NCI-H82 treated with DMSO at 0.1 percent for 48 hours (cell line): ENCODE measurements around the gene CACNA1C.

ENCODE experiments used
- DNase-seq: peaks from one replicate; lab custom pipeline; 2025; ENCODE audit not compliant: unreplicated experiment; lab: John Stamatoyannopoulos, UW

CACNA1C gene

DNA sequence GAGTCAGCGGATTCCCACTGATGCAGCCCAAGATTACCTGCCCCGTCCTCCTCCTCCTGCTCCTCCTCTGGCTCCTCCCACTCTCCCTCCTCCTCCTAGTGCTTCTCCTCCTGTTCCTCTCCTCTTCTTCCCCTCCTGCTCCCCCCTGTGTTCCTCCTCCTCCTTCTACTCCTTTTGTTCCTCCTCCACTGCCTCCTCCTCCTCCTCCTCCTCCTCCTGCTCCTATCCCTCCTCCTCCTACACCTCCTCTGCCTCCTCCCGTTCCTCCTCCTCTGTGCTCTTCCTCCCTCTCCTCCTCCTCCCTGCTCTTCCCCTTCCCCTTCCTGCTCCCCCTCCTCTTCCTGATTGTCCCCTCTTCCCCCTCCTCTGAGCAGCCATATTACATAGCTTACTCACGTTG, 141.3 kb downstream of the CACNA1C start:
- no peak for DNase-seq

DNA sequence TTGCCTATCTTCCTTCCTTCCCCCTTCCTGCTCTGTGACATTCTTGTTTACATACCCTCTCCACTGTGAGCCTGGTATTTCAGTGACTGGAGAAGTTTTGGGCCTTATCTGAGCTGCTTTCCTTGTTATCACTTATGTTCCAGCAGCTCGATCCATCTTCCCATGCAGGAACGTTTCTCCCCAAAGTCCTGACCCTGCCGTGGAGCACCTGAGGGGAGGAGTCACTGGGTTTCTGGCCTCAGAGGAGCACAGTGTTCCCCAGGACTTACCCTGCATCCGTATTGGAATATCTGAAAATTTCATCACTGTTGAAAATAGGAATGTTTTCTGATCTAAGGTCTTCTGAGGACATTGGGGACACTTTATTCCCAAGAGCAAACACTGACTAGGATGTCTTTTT, 141.8 kb downstream of the CACNA1C start:
- DNase-seq, result no peak

DNA sequence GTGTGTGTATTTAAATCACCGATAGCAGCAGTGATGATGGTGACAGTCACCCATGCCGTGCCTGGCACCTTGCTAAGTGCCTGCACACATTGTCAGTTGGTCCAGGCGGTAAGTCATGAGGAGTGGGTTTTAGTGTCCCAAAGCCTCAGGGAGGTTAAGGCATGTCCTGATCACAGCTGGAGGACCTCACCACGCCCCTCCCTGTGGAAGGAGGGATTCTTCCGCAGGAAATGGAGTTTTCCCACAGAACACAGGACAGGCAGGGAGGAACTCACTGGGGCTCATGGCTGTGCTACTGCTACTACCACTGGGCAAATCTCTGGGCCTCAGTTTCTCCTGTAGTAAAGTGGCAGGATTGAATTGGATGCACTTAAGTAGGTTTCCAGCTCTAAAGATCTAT, 142.3 kb downstream of the CACNA1C start:
- no peak for DNase-seq

DNA sequence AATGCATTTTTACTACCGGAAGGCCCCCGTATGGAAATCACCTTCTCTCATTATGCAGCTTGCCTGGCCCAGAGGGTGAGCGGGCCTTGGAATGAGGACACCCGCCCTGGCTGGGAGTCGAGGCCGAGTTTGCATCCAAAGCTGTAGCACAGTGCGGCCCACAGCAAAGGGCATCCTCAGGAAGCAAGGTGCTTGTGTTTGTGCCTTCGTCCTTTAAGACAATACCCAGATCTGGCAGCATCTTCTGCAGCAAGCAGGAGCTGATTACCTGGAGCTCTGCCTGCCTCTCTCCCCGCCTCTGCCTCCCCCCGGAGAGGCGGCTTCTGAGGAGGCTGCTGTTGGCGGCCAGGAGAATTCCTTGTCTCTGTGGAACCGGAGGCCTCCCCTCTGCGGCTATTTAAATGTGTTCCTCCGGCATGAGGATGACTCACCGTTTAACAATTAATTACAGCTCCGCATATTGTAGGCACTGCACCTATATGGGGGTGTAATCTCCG, 145.3 kb downstream of the CACNA1C start:
- no peak for DNase-seq

DNA sequence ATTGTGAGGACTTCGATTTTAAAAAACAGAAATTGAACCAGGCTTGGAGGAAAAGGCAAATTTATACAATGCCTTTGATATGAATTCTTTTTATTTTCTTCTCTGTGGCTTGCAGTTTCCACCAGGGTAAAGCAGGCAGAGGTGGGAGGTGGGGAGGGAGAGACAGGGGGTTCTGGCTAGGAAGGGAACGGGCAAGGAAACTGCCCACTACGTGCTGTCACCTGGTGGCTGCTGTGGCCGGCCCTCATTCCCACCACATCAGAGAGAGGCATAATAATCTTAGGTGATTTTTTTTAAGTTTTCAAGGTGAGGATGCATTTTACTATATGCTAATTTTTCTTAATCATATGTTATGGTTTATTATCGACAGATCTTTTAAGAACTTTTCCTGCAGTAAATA, 145.8 kb downstream of the CACNA1C start:
- no peak for DNase-seq

DNA sequence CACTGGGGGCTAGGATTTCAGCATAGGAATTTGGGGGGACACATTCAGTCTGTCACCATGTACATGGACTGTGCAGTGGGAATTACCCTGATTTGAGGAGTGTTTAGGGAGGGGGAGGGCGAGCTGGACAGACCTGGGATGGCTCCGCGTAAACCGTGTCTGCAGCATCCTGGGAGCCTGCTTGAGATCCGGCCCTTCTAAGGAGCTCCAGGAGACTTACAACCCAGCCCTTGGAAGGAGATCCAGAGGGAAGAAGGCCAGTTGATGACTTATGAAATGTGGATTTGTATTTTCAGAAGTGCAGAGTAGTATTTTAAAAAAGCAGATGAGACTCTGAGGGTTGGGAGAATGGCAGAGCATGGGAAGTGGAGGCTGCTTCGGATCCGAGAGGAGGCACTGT, 153.2 kb downstream of the CACNA1C start:
- DNase-seq, result no peak

DNA sequence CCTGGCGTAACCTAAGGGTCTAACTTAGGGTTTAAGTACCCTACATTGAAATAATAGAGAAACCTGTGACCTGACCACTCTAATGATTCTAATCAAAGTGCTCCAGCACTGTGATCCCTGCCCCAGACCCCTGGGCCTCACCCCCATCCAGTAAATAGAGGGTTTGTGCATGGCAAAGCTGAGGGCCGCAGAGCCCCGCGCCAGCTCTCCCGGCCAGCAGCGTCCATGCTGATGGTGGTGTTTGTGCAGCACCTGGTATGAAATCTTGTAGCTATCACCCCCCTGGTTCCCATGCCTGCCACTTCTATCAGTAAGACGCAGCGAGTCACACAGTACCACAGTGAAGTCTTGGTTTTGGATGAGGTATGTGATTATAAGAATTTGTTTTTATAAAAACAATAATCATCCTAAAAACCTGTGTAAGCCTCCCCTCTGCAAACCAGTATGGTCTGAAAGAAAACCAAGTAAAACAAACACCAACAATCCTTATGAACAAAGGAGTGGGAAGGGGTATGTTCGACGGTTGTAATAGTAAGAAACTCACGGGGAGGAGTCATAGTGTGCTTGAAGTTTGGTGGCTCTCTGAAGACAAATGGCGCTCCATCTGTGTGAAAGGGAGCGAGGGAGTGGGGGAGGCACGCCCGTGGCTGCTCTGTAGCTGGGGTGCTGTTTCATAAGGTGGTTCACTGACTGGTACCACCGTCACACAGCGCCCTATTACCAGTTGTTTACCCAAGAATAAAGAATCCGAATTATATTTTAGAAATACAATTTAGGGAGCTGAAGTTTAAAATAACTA, 156.2 kb downstream of the CACNA1C start:
- no peak for DNase-seq

DNA sequence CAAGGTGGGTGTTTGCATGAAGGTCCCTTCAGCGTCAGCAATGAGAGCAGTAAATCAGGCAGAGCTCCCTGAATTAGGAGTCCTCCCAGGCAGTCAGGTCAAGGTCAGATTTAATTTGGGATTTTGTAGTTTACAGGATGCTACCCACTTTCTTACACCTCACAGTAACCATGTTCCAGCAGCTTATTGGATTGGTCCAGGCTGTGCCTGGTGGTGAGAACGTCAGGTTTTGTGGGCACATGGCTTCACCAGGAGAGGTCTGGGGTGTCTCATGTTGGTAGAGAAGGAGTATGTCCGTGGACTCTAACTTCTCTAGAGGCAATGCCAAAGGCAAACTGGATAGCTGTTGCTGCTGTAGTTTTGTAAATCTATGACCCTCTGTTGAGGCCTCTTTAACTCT, 158.3 kb downstream of the CACNA1C start:
- DNase-seq, result no peak

DNA sequence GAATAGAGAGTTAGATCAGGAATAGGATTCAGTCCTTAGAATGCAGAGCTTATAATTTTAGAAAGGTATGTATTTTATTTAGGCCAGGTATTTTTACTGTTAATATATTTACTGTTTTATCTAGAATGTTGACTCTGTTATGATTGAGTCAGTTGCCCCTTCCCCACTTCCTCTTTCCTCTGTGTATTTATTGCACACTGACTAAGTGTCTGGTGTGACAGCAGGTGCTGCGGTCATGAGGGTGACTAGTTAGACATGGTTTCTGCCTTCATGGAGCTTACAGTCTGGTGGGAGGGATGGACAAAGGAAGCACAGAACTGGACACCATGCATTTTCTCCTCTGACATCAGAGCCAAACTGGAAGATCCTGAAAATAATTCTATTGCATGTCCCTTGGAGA, 159.8 kb downstream of the CACNA1C start:
- no peak for DNase-seq

DNA sequence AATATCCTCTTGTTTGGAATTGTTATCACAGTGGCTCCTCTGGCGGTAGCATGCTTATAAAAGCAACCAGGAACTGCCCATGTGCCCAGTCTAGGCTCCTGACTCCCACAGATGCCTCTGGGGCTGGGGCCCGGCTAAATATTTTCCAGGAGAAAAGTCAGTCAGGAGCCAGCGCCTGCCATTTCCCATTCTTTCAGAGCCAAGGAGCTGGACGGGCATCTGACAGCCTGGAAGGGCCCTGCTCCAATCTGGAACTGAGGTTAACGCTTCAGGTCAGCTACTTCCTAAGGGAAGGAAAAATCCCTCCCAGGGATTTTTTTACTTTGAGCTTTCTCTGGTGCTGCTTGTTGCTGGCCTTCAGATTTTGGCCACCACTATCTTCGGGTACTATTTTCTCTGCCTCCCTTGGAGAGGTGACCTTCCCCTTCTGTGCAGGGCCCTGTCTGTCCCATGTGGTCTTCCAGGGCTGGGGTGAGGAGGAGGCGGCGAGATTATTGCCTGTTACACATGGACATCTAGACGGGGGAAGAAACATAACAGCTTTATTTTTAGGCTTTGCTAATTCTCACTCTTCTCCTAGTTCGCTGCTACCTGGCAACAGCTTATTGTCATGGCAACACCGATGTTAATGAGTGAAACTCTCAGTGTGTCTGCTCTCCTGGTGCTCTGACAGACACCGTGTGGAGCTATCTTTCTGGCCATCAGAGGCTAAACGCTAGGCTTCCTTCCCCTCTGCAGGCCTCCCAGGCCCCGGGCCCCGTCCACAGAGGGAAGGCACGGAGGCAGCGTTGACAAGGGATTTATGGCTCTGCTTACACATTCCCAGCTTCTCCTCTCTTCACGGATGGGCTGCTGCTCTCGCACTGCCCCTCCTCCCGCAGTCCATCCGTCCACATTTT, 160.4 kb downstream of the CACNA1C start:
- no peak for DNase-seq

DNA sequence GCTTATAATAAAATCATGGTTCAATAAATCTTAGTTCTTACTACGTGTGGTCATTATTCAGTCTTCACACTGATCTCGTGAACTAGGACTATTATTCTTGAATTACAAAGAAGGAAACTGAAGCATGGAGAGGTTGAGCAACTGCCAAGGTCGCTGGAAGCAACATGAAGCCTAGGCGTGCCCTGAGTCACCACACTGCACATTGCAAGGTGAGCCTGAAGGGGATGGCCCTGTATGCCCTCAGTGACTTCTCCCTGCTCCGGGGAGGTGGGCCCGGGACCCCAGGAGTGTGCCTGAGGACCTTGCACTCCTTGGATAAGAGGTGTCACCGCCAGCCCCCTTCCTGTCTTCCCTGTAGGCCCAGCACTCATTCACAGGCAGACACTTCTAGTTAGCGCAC, 161.6 kb downstream of the CACNA1C start:
- DNase-seq, result no peak

DNA sequence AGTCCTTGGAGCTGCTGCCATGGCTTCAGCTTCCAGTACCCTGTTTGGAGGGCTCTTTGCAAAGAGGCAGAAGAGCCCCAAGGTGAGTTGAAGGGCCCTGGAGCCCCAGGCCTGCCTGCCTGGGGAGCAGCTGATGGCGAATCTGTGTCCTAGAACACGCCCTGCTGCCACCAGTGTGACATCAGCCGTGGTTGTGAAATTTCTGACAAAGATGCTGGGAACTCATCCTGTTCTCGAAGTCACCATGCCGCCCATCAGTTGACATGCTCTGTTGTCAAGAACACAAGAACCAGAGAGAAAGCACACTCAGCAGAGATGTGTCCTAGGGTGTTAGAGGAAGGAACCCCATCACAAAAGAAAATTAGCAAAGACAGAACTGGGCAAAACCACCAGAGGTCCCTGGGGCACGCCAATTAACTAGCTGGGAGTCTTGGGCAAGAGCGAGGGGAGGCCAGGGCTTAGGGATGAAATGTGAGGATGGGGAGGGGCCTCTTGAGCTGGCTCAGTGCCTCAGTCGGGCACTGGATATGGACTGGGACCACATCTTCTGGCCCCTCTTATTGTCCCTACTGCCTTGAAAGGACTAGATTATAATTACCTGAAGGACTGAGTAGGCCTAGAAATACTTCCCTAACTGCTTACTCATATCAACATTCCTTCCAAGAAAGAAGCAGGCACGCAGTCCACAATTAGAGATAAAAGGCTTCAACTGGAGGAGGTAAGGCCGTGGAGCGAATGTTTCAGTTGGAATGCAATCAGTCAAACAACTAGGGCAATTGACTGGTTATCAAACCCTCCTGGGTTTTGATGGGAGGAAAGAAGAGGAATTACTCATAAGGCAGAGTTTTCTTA, 163.1 kb downstream of the CACNA1C start:
- no peak for DNase-seq

DNA sequence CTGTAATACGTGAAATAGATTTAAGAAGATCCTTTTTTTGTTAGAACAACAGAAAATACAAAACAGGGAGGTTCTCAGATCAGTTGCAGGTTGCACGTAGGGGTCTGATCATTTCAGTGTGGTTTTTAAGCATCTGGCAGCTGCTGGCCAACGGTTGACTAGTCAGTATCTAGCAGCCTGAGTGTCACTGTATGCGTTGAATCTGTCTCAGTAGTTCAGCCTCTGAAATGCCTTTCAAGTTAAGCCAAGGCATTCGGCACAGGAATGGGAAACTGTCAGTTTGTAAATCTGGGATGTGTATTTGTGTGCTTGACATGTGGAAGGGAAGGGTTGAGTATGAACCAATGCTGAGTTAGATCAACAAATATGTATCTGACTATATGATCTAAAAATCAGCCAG, 165.9 kb downstream of the CACNA1C start:
- DNase-seq, result no peak

DNA sequence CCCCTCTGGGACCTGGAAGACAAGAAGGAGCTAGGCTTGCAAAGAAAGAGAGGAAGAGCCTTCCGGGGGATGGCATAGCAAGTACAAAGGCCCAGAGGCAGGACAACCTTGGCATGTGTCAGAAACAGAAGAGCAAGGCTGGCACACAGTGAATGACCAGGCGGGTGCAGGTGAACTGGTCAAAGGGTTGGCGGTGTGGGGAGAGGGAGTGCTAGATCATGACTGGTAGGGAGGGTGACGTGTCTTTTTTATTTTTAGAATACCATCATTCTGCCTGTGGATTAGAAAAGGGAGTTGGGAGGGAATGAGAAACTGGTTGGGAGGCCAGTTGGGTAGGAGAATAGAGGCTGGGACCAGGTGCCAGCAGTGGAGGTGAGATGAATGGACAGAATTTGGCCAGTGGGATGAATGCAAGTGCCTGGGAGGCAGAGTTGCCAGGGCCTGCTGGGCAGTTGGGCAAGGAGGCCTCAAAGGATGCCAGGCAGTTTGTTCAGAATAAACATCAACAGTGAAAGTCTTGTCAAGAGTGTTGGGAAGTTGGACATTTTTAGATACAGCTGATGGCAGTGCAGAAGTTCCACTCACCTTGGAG, 168.3 kb downstream of the CACNA1C start:
- DNase-seq, result no peak

DNA sequence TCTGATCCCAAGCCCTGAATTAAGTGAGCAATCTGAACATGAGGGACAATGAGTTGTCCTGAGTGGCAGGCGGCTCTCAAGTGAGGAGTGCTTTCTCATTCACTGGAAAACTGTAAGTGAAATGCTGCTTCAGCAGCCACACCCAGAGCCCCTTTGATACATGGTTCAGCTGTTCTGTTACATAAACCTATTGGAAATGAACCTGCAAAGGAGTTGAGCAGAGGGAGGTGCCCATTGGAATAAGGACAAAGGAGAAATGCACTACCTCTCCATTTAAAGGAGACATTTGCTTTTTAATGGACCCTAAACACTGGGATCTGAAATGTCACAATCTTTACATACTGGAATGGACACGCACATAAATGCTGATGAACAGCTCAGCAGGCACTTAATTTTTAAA, 169.9 kb downstream of the CACNA1C start:
- no peak for DNase-seq

DNA sequence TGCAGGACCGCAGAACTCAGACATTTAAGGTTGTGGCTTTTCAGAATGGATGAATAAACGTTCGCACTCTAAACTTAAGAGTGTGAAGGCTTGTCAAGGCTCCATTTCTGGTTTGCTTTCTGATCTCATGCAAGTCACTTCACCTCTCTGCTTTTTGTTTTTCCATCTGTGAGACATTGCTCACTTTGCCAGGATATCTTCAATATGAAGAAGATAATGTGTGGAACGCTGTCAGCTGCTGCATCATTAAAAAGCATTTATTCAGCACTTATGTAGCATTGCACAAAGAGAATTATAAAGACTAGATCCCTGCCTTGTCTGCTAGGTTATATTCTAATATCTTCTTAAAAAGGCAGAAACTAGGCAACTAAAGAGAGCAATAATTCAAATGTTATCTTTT, 172.2 kb downstream of the CACNA1C start:
- DNase-seq, result no peak

DNA sequence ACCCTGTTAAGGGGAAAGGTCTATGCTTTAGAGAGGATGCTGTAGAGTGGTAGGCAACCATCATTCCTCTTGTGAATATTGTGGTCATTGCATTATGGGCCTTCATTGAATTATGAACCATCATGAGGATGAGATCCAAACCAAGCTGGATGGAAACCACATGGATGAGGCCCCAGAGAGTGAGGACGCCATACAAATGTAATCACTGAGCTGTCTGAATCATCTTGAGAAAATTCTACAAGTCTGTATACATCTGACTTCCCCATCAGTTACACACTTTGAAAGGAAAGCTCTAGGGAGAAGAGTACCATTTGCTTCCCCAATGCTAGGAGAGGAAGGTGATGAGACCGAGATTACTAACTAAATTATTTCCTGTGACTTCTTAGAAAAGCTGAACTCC, 172.9 kb downstream of the CACNA1C start:
- DNase-seq, result no peak

DNA sequence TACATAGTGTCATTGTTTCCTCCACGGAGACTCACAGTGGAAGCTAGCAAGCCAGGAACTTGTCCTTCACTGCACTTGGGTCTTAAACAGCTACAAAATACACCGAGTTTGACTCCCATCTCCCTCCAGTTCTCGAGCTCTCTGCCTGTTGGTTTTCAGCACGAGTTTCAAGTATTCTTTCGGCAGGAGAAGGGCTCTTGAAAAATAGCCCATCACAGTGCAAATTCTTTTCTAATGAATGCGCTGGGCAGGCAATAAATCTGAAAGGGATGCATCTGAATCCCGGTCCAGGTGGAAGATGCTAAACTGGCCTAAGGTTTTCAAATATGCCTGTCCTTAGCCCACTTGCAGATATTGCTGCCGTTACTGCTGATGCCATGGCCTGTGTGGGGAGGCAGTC, 173.9 kb downstream of the CACNA1C start:
- no peak for DNase-seq

DNA sequence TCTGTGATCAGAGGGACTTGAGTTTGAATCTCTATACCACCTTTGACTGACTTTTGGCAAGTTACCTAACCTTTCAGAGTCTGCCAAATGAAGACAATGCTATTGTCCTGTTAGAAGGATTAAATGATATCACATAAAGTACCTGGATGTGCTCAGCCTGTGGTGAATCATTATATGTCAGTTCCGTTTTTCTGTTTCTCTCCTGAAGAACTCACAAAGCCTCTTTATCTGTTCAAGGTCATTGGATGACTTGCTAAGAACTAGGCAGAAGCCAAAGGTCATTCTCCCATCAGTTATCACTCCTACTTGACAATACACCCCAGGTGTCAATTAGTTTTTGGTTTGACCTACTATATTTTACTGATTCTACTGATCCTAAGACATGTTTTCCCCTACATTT, 174.6 kb downstream of the CACNA1C start:
- DNase-seq, result no peak

DNA sequence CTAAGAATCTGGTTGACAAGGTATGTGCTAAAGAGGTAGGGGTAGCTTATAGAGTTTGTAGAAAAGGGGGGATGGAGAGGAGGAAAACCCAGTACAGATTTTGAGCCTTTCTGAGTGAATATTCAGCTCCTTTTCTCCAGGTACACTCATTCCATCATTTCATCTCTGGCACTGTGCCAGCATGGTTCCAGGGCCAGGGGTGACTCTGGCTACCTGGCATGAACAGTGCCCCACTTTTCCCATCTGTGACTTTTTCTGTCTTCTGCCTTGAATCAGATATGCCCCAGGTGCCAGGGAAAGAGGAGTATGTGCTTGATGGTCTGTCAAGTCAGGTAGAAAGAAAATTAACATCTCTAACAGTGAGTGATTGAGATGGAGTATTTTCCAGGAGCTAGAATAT, 175.7 kb downstream of the CACNA1C start:
- no peak for DNase-seq
